ENCODE results near the gene MRTFB.
A peak's percentile ranks its signal among the peaks of the same experiment; 100 is the strongest.

MRTFB gene

GRCh38 chr16:14302399-14303181 lies 231.5 kb downstream of the MRTFB start:
- TF ChIP-seq POLR2AphosphoS5 (IDR thresholded peaks at IDR 0.05; ENCODE audit: low read depth) (no peak), GABPA (IDR thresholded peaks at IDR 0.05; ENCODE audit: low read depth) (no peak), CTCF (IDR thresholded peaks at IDR 0.05; ENCODE audit: insufficient read depth, low read length) (no peak), SPI1 (IDR thresholded peaks at IDR 0.05; ENCODE audit: borderline replicate concordance, low read depth) (no peak)

GRCh38 chr16:14303182-14303618 lies 232.1 kb downstream of the MRTFB start:
- TF ChIP-seq CTCF (IDR thresholded peaks at IDR 0.05; ENCODE audit: insufficient read depth, low read length) = no peak
- no peak for TF ChIP-seq SPI1 (IDR thresholded peaks at IDR 0.05; ENCODE audit: borderline replicate concordance, low read depth)
- TF ChIP-seq POLR2AphosphoS5 (IDR thresholded peaks at IDR 0.05; ENCODE audit: low read depth) = no peak
- TF ChIP-seq GABPA (IDR thresholded peaks at IDR 0.05; ENCODE audit: low read depth) = no peak
- TF ChIP-seq REST (IDR thresholded peaks at IDR 0.05; ENCODE audit: insufficient replicate concordance, low read depth) = no peak
- Histone ChIP-seq H3K27ac (replicated peaks) (no peak overlapping the region), H3K4me3 (replicated peaks; ENCODE audit: insufficient read depth, low read length) (0 out of 2 replicates have a peak overlapping the region, but pooled peaks have one; percentile 11), H3K27me3 (ENCODE audit: insufficient read depth, poor library complexity, severe bottlenecking) (peaks cover 26% of the 10 kb centered on the region)
- no peak for DNase-seq (ENCODE audit: low read depth in 1 of 2, low spot score in 1 of 2)

More at GRCh38 chr16:14302399-14303181, 231.5 kb downstream of the MRTFB start:
- Histone ChIP-seq H3K27me3 (ENCODE audit: insufficient read depth, poor library complexity, severe bottlenecking) (peaks cover 26% of the 10 kb centered on the region), H3K4me3 (replicated peaks; ENCODE audit: insufficient read depth, low read length) (peak overlapping the region; percentile 34), H3K27ac (replicated peaks) (no peak overlapping the region)
- no peak for DNase-seq (ENCODE audit: low read depth in 1 of 2, low spot score in 1 of 2)

- Histone ChIP-seq H3K4me3 (replicated peaks; ENCODE audit: insufficient read depth, low read length) (no peak overlapping the region), H3K27ac (replicated peaks) (no peak overlapping the region), H3K27me3 (ENCODE audit: insufficient read depth, poor library complexity, severe bottlenecking) (peaks cover 26% of the 10 kb centered on the region)
- no peak for TF ChIP-seq GABPA (IDR thresholded peaks at IDR 0.05; ENCODE audit: low read depth)
- no peak for TF ChIP-seq SPI1 (IDR thresholded peaks at IDR 0.05; ENCODE audit: borderline replicate concordance, low read depth)
- no peak for TF ChIP-seq CTCF (IDR thresholded peaks at IDR 0.05; ENCODE audit: insufficient read depth, low read length)
- no peak for TF ChIP-seq POLR2AphosphoS5 (IDR thresholded peaks at IDR 0.05; ENCODE audit: low read depth)
- TF ChIP-seq REST (IDR thresholded peaks at IDR 0.05; ENCODE audit: insufficient replicate concordance, low read depth) = no peak
- no peak for DNase-seq (ENCODE audit: low read depth in 1 of 2, low spot score in 1 of 2)
Observed at GRCh38 chr16:14303639-14304394, 232.7 kb downstream of the MRTFB start.

Data from HL-60 (cell line).